ENCODE results near the gene LYPD1. TPM values are rescaled to one million over a fixed set of nuclear protein-coding genes. Genes with fewer than 3 reads are reported as not detected.

Gene LYPD1
- total and polyA plus RNA-seq, 9 of the 15 experiments (the other 6 are each of a cell fraction or from before 2014, with no cell fraction given), result not detected

- no peaks in the 10 kb centered on the region for H3K9me3 ChIP-seq (replicated peaks; ENCODE audit: control insufficient read depth, insufficient read depth, low read depth, low read length)
- no peaks in the 10 kb centered on the region for H3K27me3 ChIP-seq (ENCODE audit: control insufficient read depth in 2 of 2, insufficient read depth in 2 of 2, low read length in 2 of 2)
- intact Hi-C loops (cut with micrococcal nuclease), result no loop called here
- no peak overlapping the region for H3K27ac ChIP-seq (ENCODE audit: extremely low read depth, low read depth, low read length)
- no peaks in the 10 kb centered on the region for H3K9me1 ChIP-seq (ENCODE audit: control insufficient read depth, insufficient read depth, low read length)
- H3K79me2 ChIP-seq (ENCODE audit: control insufficient read depth, insufficient read depth, low read length), result no peaks in the 10 kb centered on the region
- no peak overlapping the region for H2AFZ ChIP-seq (ENCODE audit: low read depth, low read length)
- in situ Hi-C loops (cut with MboI), result no loop called here
- H4K20me1 ChIP-seq (replicated peaks; ENCODE audit: control insufficient read depth, insufficient read depth, low read length), result no peaks in the 10 kb centered on the region
- TF ChIP-seq BCOR (IDR thresholded peaks at IDR 0.05) (no peak), TCF3 (CRISPR knock-in tag; IDR thresholded peaks at IDR 0.05) (no peak), ZNF444 (CRISPR knock-in tag; IDR thresholded peaks at IDR 0.05) (no peak), POLR2H (tag; IDR thresholded peaks at IDR 0.05; ENCODE audit: low read depth) (no peak), SIRT6 (IDR thresholded peaks at IDR 0.05; ENCODE audit: low read depth, low read length) (no peak), IRF9 (tag; IDR thresholded peaks at IDR 0.05) (no peak), ZNF280B (CRISPR knock-in tag; IDR thresholded peaks at IDR 0.05) (no peak), ARID3A (IDR thresholded peaks at IDR 0.05; ENCODE audit: borderline replicate concordance, low read depth, low read length) (no peak), SRSF9 (IDR thresholded peaks at IDR 0.05; ENCODE audit: borderline replicate concordance, low read depth, low read length) (no peak), SAFB2 (IDR thresholded peaks at IDR 0.05; ENCODE audit: borderline replicate concordance, low read depth, low read length, severe bottlenecking) (no peak), BACH1 (tag; IDR thresholded peaks at IDR 0.05) (no peak)
- ChIA-PET POLR2A (interaction anchor here (0.6 to 1.1 kb wide), 2 partner anchors 9 to 34 kb away, joined by 3 read pairs; no protein-coding TSS in a partner anchor), CTCF (ENCODE audit: low intra/inter-chr PET ratio) (no interaction called here)
- 0% methylated on average over 6 of the region's 6 CpGs for WGBS (ENCODE audit: insufficient coverage, low coverage, missing lambda C conversion rate)
- DNase-seq (ENCODE audit: extremely low read depth in 1 of 4, low spot score in 3 of 4) (no peak), ATAC-seq (no peak), FAIRE-seq (no peak)
- no peaks in the 10 kb centered on the region for H3K4me1 ChIP-seq (replicated peaks in 1 of 2; ENCODE audit: control insufficient read depth in 2 of 2, insufficient read depth in 2 of 2, low read length in 2 of 2)
- H3K36me3 ChIP-seq (ENCODE audit: control insufficient read depth, insufficient read depth, low read length), result no peaks in the 10 kb centered on the region
- BruUV-seq (replicated peaks), result no TSS peak
- H3K4me3 ChIP-seq, result no peak overlapping the region
- H3K4me2 ChIP-seq (ENCODE audit: insufficient read depth, low read length), result no peak overlapping the region
- no peak overlapping the region for H3K9ac ChIP-seq (ENCODE audit: insufficient read depth in 1 of 2, low read depth in 2 of 2, low read length in 2 of 2)
Observed at GRCh38 chr2:132632000-132632649, 37.9 kb downstream of the LYPD1 start.
